Activated CD4-positive, alpha-beta T cell treated with anti-CD3 and anti-CD28 coated beads, Interleukin-2, Interleukin-4, amounts not matched to agents 100 ng/mL and 50 ng/mL, durations not matched to agents 16 hours and 8 hours (primary cell): Measurements from ENCODE around the gene EXOSC5.
"Not testable (repeated sequence)": the region's sequence is repeated elsewhere in the genome, so short reads cannot be mapped to it uniquely, and the experiment has no call there.

Experiments
- DNase-seq: peaks from one replicate; pipeline ENCODE4 v3.0.0-alpha.2; 2020; ENCODE audit warnings: low spot score

EXOSC5 gene

DNA sequence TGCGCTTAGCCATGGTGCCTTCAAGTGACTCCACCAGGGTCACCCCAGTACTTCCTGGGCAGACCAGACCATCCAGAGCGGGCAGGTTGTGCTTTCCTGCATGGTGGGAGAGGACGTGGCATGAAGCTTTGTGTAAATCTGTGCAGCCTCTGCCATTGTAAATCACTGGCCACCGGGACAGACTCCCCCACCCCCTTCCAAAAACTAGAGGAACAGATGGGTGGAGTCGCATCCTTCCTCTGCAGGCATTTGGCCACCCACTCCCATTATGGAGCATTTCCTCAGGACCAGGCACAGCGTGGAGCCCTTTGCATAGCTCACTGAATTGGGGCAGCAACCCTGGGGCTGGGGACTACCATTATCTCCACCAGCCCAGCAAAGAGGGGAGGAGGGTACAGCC, 8.6 kb upstream of the EXOSC5 start:
- no peak for DNase-seq

DNA sequence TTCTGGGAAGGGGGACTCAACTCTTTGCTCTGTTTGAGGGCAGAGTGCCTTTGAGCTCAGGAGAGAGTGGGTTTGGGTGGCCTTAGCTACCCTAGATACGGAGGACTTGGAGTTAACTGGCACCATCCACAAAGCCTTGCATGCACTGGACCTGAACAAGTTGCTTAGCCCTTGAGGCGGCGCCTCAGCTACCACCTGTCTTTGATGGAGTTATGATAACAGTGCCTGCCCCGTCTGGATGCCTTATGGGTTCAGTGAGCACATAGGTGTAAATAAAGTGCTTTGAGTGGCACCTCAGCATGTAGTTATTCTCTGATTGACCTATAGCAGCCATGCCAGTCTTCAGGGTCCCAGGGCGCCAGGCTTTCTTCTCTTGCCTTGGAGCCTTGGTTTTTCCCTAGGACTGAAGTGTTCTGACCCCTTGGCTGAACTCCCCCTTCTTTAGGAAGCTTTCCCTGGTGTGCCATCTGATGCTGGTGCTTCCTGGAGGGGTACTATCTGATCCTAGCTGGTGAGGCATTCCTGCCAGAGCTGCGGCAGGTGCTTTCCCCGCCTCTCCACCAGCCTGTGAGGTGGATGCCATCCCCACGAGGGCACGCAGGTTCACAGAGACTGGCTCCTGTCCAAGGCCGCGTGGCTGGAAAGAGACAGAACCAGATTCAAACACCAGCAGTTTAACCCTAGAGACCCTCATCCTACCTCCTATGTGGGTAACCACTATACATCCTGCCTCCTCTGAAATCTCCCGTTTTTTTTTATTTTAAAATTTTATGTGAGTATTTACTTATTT, 6.2 kb upstream of the EXOSC5 start:
- no peak for DNase-seq

DNA sequence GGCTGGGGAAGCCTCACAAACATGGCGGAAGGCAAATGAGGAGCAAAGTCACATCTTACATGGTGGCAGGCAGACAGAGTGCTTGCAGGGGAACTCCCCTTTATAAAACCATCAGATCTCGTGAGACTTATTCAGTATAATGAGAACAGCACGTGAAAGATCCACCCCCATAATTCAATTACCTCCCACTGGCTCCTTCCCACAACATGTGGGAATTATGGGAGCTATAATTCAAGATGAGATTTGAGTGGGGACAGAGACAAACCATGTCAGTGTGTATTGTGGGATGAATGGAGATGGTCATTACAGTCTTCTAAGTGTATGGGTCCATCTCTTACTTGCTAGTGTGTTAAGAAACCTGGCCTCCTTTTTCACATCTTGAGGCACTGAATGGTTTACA, 4.9 kb upstream of the EXOSC5 start:
- DNase-seq = no peak

DNA sequence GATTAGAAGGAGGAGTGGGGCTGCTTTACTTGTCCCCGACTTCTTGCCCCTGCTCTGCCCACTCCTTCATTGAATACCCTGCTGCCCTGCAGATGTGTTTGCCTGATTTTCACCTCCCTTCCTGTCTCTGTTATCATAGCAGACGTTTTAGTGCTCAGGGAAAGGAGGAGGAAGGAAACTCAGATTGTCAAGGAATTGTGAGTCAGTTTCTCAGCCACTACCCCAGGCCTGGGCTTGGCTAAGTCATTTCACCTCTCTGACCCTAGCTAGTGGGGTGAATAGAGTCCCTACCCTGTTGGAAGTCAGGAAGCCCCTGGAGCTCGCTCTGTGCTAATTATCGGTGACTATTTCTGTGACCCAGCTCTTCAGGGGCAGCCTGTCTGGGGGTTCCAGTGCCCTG, 4.3 kb upstream of the EXOSC5 start:
- no peak for DNase-seq

DNA sequence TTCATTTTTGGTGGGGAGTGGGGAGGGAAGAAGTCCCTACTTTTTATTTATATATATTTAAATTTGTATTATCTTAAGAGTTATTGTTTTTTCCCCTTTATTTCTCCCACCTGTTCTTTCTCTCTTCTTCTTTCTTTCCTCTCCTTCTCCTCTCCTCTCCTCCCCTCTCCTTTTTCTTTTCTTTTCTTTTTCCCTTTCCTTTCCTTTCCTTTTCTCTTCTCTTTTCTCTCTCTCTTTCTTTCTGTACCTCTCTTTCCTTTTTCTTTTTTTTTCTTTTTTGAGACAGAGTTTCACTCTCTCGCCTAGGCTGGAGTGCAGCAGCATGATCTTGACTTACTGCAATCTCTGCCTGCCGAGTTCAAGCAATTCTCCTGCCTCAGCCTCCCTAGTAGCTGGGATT, 2.4 kb upstream of the EXOSC5 start:
- DNase-seq = no peak

DNA sequence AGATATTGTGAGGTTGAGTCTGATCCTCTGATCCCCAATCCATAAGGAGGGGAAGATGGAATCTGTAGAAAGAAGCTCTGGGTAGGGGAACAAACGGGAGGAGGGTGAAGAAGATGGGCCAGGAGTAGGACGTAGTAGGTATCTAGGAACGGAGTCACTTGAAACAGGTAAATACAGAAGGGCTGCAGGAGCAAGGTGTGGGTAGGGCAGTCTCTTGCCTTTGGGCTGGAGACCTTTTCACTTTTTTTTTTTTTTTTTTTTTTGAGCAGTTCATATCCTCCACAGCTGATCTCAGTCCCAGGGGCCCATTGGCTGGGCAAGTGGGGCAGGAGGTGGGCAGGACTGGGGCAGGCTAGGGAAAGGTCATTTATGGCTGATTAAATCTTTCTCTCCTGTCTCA, 1.9 kb upstream of the EXOSC5 start:
- no peak for DNase-seq

DNA sequence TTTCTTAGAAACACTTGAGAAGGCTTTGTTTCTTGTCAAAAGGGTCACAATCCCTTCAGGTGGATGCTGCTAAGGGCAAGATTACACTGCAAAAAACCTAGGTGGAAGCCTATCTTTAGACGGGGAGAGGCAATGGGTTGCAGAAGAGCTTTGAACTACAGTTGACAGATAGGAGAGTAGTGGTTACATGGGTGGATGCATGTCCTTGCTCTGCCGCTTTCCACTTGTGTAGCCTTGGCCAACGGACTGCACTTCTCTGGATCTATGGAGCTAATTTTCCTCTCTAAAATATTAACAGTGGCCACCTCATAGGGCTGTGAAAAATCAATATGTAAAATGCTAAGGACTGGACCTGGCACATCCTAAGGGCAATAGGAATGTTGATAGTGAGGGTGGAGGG, 1.4 kb upstream of the EXOSC5 start:
- no peak for DNase-seq

DNA sequence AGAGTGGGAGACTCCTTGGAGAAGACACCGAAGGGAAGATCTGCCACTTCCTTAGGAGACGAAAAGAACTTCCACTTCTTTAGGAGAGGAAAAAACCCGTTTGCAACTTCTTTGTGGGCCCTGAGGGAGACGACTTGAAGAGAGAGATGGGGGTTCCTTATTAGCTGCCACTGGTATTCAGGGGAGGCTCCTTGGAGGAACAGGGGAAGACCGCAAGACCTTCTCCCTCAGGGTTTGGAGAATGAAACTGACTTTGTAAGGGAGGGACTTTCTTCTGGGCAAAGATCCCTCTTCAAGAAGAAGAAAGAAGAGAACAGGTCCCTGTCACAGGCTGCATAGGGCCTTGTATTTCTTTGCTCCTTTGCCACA, 875 bp upstream of the EXOSC5 start:
- DNase-seq = no peak

DNA sequence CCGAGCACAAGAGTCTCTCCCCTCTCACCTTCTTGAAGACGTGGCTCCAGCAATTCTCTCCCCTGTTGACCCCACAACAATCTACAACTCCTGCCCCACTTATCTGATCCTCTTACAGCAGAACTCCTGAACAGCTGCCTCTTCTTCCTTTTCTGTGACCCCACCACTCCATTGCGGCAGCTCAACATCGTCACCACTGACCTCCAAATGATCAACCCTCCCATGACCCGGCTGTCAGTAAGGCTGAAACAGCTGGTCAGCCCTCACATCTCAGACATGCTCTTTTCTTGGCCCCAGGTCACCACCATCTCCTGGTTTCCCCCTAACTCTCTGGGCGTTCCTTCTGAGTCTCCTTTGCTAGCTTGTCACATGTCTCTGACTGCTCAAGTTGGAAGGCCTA, 1.8 kb downstream of the EXOSC5 start:
- DNase-seq = no peak

DNA sequence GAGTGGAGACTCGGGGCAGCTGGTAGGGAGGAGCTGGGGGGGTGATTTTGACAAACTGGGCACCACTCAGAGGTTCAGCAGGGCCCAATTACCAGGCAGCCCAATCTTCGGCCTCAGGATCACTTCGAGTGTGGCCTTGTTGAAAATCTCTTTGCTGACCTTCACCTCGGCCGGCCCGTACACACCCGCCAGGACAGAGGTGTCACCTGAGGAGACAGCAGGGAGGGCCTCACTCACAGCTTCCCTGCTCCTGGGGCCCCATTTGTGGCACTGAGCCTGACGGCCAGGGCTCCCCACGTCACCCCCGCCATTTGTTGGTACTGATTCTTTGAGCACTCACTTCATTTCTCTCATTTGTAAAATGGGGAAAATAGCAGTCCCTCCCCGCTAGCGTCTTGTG, 4.4 kb downstream of the EXOSC5 start:
- DNase-seq = no peak

DNA sequence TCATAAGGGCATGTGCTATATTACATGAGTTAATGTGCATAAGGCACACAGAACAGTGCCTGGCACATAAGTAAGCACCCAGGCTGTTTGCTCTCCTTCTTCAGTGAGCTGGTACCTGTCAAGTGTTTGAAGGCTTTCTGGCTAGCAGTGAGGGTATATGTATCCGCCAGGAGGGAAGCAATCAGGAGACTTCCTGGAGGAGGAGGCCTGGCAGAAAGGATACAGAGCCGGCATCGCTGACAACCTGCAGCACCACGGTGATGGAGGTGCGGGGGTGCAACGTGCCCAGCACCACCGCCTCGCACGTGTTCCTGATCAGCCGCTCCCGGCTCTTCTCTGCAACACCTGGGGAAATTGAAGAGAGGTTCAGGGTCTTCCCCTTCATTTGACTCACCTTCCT, 5.5 kb downstream of the EXOSC5 start:
- DNase-seq = no peak

DNA sequence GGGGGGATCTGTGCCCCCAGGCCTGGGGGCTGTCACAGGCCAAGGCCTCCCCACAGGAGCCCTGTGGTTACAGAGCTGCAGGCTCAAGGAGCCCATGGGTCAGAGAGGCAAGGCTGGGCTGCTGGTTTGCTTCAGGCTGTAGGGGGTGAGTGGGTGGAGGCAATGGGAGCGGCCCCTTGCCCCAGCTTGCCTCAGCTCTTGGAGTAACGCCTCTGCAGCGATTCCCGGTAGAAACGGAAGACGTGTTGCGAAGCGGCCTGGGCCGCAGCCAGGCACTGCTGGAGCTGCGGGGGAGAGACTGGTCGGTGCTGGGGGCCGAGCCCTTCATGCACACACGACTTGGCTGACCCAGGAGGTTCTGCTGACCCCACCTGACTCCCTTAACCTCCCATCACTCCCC, 10.7 kb downstream of the EXOSC5 start:
- no peak for DNase-seq

DNA sequence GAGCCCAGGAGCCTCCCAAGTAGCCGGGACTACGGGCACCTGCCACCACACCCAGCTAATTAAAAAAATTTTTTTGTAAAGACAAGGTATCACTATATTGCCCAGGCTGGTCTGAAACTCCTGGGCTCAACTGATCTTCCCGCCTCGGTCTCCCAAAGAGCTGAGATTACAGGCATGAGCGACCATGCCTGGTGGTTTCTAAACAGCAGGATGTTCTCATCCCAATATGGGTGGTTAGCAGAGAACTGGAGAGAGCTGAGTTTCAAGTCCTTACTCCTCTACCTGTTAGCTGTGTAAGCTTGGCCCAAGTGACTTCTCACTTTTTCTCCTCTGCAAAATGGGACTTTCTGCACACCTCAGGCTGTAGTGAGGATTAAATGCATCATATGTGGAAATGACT, 12.8 kb downstream of the EXOSC5 start:
- no peak for DNase-seq

DNA sequence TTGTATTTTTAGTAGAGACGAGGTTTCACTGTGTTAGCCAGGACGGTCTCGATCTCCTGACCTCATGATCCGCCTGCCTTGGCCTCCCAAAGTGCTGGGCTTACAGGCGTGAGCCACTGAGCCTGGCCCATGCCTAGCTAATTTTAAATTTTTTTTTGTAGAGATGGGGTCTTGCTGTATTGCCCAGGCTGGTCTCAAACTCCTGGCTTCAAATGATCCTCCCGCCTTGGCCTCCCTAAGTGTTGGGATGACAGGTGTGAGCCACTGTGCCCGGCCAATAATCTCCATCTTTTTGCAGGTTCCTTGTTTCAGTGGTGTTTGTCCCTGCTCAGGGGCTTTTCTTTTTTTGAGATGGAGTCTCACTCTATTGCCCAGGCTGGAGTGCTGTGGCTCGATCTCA, 15.6 kb downstream of the EXOSC5 start:
- DNase-seq = not testable (repeated sequence)

DNA sequence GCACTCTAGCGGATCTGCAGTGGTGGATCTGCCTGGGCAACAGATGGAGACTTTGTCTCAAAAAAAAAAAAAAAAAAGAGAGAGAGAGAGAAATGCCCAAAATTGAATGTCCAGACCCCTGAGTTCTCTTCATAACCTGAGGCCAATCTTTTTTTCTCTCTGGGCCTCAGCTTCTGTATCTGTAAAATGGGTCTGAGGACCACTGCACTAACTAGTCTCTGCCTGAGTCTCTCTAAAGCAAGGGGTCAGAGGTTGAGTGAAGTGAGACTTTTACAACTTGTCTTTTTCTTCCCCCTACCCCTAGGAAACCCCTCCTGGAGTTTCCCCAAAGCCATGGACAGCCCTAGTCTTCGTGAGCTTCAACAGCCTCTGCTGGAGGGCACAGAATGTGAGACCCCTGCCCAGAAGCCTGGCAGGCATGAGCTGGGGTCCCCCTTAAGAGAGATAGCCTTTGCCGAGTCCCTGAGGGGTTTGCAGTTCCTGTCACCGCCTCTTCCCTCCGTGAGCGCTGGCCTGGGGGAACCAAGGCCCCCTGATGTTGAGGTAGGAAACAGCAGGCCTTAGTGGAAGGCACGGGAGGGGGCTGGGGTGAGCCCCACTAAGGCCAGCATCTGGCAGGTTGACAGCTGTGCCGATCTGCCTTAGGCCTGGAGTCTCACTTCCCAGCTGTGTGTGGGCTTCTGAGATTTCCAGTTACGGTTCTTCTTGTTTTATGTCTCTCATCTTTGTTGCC, 19.0 kb downstream of the EXOSC5 start:
- DNase-seq = no peak

DNA sequence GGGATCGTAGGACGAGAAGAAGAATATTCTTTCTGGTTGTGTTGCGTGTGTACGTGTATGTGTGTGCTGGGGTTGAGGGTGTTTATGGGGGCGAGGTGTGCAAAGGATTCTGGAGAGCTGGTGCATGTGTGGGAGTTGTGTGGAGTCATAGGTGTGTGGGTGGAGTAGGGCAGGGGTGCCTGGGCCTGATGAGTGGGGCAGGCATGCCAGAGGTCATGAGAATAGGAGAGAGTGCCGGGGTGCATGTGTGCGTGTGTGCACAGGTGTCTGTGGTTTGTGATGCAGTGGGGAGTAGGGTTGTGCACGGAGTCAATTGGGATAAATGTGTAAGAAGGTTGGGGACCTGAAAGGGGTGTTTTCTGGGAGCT, 20.2 kb downstream of the EXOSC5 start:
- DNase-seq = no peak

DNA sequence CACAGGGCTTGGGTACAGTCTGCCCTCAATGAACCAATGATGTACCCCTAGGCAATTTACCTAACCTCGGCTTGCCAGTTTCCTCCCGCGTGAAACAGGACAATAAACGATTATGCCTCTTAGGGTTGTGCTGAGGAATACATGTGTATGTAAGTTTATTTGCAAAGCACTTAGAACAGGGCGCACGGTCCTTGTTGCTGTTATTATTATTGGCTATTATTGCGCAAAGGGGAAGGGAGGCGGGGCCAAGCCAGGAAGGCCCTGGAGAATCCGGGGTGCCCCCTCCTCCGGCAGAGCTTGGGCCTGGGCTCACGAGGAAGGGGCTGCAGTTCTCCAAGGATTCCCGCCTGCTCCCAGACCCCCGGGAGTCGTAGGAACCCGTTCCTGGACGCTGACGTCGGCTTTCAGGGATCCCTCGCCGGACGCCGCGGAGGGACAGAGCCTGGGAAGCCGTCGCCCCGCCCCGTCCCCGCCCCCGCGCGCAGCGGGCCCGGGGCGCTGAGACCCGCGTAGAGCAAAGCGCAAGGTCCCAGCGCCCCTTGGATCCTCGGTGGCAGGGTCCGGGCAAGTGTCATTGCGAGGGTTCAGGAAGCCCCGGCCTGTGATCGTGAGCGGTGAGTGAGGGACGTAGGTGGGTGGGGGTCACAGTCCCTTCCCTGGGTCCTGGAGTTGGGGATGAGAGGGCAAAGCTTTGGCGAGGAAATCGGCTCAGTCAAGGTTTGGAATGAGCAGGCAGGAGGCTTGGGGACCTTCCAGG, 20.7 kb downstream of the EXOSC5 start, which contains the start of gene TMEM91:
TSS of gene TMEM91 (plus strand) at position 293 of the 757 bp plus-strand sequence. CDS start 1,777 bp downstream, outside the sequence.
- no peak for DNase-seq

DNA sequence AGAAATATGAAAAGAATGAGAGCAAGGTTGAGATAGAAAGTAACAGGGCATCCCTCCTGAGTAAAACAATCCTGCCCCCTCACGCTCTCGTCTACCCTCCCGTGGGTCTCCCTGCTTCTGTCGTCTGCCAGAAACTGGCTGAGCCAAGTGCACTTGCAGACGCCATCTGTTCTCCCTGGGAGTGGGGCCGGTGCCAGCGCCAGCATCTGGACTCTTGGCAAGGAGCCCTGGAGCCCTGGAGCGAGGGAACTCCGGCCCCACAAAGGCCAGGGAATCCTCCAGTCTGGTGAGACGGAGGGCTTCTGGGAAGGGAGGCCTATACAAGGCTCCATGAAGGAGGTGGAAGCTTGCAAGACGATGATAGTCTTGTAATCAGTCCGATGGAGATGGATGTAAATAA, 23.2 kb downstream of the EXOSC5 start:
- DNase-seq = no peak

DNA sequence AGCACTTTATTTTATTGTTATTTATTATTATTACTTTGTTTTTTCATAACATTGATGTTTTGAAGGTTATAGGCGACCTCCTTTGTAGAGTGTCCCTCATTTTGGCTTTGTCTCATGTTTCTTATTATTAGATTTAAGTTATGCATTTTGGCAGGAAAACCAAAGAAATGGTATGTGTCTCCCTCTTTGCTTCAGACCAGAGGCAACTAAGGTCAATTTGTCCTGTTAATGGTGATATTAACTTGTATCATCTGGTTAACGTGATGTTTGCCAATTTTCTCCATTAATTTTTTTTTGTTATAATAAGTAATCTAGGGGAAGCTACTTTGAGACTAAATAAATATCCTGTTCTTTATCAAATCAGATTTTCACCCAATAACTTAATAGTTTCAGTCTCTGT, 24.7 kb downstream of the EXOSC5 start:
- DNase-seq = no peak

DNA sequence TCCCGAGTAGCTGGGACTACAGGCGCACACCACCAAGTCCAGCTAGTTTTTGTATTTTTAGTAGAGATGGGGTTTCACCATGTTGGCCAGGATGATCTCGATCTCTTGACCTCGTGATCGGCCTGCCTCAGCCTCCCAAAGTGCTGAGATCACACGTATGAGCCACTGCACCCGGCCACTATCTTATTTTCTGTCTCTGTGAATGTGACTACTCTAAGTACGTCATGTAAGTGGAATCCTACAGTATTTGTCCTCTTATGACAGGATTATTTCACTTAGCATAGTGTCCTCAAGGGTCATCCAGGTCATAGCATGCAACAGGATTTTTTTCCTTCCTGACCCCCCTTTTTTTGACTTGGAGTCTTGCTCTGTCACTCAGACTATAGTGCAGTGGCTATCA, 25.6 kb downstream of the EXOSC5 start:
- DNase-seq = no peak

DNA sequence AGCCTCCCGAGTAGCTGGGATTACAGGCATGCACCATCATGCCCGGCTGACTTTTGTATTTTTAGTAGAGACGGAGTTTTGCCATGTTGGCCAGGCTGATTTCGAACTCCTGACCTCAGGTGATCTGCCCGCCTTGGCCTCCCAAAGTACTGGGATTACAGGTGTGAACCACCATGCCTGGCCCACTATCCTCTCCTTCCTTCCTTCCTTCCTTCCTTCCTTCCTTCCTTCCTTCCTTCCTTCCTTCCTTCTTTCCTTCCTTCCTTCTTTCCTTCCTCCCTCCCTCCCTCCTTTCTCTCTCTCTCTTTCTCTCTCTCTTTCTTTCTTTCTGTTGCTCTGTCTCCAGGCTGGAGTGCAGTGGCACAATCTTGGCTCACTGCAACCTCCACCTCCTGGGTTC, 26.0 kb downstream of the EXOSC5 start:
- not testable (repeated sequence) for DNase-seq

DNA sequence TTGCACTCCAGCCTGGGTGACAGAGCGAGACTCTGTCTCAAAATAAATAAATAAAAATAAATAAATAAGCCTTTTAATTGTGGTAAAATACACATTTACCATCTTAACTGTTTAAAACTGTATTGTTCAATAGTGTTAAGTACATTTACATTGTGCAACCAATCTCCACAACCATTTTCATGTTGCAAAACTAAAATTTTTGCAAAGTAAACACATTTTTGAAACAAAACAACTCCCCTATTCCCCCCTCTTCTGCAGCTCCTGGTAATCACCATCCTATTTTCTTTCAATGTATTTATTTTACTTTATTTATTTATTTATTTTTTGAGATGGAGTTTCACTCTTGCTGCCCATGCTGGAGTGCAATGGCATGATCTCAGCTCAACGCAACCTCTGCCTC, 27.4 kb downstream of the EXOSC5 start:
- DNase-seq = no peak

DNA sequence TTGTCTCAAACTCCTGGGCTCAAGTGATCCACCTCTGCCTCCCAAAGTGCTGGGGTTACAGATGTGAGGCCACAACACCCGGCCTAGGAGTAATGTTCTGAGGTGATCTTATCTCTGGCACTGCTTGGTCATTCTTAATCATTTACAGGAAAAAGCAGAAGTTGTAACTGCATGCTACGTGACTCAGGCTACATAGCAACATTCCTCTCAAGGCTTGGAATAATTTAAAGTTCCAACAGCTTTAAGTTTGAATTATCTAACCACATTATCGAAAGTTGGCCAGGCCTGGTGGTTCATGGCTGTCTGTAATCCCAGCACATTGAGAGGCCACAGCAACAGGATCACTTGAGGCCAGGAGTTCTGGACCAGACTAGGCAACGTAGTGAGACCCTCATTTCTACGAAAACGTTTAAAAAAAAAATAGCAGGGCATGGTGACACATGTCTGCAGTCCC, 29.3 kb downstream of the EXOSC5 start:
- DNase-seq = no peak
